Parathyroid adenoma (tissue), 2 donors: ENCODE results near the gene PNMA8B.

Experiments used
- H2AFZ ChIP-seq: fragments of 300-600 bp; sonication (generic); one replicate; pipeline ENCODE4 v1.7.0; 2017; ENCODE audit warnings: antibody characterized with exemption, mild to moderate bottlenecking
- H3K27ac ChIP-seq: fragments of 300-600 bp; sonication (generic); one replicate; pipeline ENCODE4 v1.7.0; 2017
- H3K27me3 ChIP-seq: fragments of 300-600 bp; sonication (generic); one replicate; pipeline ENCODE4 v1.7.0; 2017; ENCODE audit warnings: low read length; ENCODE audit not compliant: control insufficient read depth, insufficient read depth
- H3K36me3 ChIP-seq: fragments of 300-600 bp; sonication (generic); one replicate; pipeline ENCODE4 v1.7.0; 2017; ENCODE audit warnings: low read length; ENCODE audit not compliant: control insufficient read depth, insufficient read depth
- H3K4me1 ChIP-seq: fragments of 300-600 bp; sonication (generic); one replicate; pipeline ENCODE4 v1.7.0; 2017; ENCODE audit warnings: control low read depth
- H3K4me2 ChIP-seq: fragments of 300-600 bp; sonication (generic); one replicate; pipeline ENCODE4 v1.7.0; 2017; ENCODE audit warnings: low read length
- H3K4me3 ChIP-seq: fragments of 300-600 bp; sonication (generic); one replicate; pipeline ENCODE4 v1.7.0; 2017; ENCODE audit warnings: low read depth, low read length
- H3K79me2 ChIP-seq: fragments of 300-600 bp; sonication (generic); one replicate; pipeline ENCODE4 v1.7.0; 2017; ENCODE audit warnings: control low read depth
- H3K9ac ChIP-seq: fragments of 300-600 bp; sonication (generic); one replicate; pipeline ENCODE4 v1.7.0; 2017; ENCODE audit warnings: mild to moderate bottlenecking
- H3K9me3 ChIP-seq: fragments of 300-600 bp; sonication (generic); one replicate; pipeline ENCODE4 v1.7.0; 2017; ENCODE audit warnings: low read length; ENCODE audit not compliant: control insufficient read depth
- TF ChIP-seq, protein P1 (sequence below): fragments of 300-600 bp; sonication (generic); IDR thresholded peaks from one replicate; pipeline ENCODE4 v1.7.0; 2017; ENCODE audit warnings: antibody characterized with exemption, mild to moderate bottlenecking
- donor health status: primary hyperparathyroidism.

The PNMA8B gene

DNA sequence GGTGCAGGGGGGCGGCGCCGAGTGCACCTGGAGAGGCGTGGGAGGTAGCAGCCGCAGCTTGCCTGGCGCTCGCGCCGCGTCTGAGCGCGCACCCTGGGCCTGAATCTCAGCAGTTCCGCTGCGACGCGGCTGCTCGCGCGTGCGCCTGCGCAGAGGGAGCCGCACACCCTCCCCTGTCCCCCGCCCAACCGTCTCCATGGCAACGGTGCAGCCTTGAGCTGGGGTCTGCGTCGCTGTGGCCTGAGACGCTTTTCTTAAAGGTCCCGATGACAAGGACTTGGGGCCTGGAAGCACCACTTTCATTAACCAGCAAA is at the start of gene PNMA8B:
PNMA8B (minus strand) TSS at position 82 of the 314 bp plus-strand sequence. CDS start 402 bp downstream, outside the sequence.
- Histone ChIP-seq H3K9me3 (no peaks in the 10 kb centered on the region), H3K36me3 (no peaks in the 10 kb centered on the region), H3K4me1 (no peaks in the 10 kb centered on the region), H3K79me2 (no peaks in the 10 kb centered on the region), H3K27ac (no peak within 1 kb of the TSS), H3K4me3 (no peak within 1 kb of the TSS), H3K9ac (no peak within 1 kb of the TSS), H3K4me2 (no peak within 1 kb of the TSS), H2AFZ (peak within 1 kb of the TSS; percentile 70), H3K27me3 (no peaks in the 10 kb centered on the region)
- TF ChIP-seq, protein P1, sequence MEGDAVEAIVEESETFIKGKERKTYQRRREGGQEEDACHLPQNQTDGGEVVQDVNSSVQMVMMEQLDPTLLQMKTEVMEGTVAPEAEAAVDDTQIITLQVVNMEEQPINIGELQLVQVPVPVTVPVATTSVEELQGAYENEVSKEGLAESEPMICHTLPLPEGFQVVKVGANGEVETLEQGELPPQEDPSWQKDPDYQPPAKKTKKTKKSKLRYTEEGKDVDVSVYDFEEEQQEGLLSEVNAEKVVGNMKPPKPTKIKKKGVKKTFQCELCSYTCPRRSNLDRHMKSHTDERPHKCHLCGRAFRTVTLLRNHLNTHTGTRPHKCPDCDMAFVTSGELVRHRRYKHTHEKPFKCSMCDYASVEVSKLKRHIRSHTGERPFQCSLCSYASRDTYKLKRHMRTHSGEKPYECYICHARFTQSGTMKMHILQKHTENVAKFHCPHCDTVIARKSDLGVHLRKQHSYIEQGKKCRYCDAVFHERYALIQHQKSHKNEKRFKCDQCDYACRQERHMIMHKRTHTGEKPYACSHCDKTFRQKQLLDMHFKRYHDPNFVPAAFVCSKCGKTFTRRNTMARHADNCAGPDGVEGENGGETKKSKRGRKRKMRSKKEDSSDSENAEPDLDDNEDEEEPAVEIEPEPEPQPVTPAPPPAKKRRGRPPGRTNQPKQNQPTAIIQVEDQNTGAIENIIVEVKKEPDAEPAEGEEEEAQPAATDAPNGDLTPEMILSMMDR, result no peak

GRCh38 chr19:46544651-46545050 is 49.0 kb upstream of the PNMA8B start:
- Histone ChIP-seq H3K4me1 (peaks cover 5% of the 10 kb centered on the region), H3K9ac (no peak overlapping the region), H3K4me3 (no peak overlapping the region), H3K9me3 (no peaks in the 10 kb centered on the region), H3K27ac (no peak overlapping the region), H2AFZ (no peak overlapping the region), H3K4me2 (no peak overlapping the region), H3K27me3 (no peaks in the 10 kb centered on the region), H3K36me3 (no peaks in the 10 kb centered on the region), H3K79me2 (no peaks in the 10 kb centered on the region)
- TF ChIP-seq, protein P1, result no peak

- Histone ChIP-seq H3K27ac (no peak overlapping the region), H3K4me3 (no peak overlapping the region), H3K36me3 (no peaks in the 10 kb centered on the region), H3K9me3 (no peaks in the 10 kb centered on the region), H3K4me1 (peaks cover 5% of the 10 kb centered on the region), H3K4me2 (no peak overlapping the region), H3K9ac (no peak overlapping the region), H3K27me3 (no peaks in the 10 kb centered on the region), H2AFZ (no peak overlapping the region), H3K79me2 (no peaks in the 10 kb centered on the region)
- TF ChIP-seq, protein P1, result peak; percentile 96
These were observed 47.0 kb upstream of the PNMA8B start for GRCh38 chr19:46542428-46543230.

GRCh38 chr19:46537136-46538097 is 41.8 kb upstream of the PNMA8B start:
- no peak overlapping the region for H3K4me3 ChIP-seq
- no peaks in the 10 kb centered on the region for H3K9me3 ChIP-seq
- H3K9ac ChIP-seq, result no peak overlapping the region
- H3K36me3 ChIP-seq, result no peaks in the 10 kb centered on the region
- peaks cover under 1% of the 10 kb centered on the region for H3K4me1 ChIP-seq
- no peak overlapping the region for H3K27ac ChIP-seq
- no peak overlapping the region for H2AFZ ChIP-seq
- no peaks in the 10 kb centered on the region for H3K79me2 ChIP-seq
- H3K27me3 ChIP-seq, result no peaks in the 10 kb centered on the region
- TF ChIP-seq, protein P1, result peak; percentile 83
- no peak overlapping the region for H3K4me2 ChIP-seq
